ELF-1 (cell line): ENCODE data around the gene OR10D3.
"Not testable (repeated sequence)": the region's sequence is repeated elsewhere in the genome, so short reads cannot be mapped to it uniquely, and the experiment has no call there.

ENCODE experiments used
- DNase-seq: peaks from one replicate; pipeline ENCODE4 v3.0.0-alpha.2; 2016; ENCODE audit warnings: low read depth, low spot score

OR10D3 gene

GRCh38 chr11:124183068-124183467, at the start of gene OR10D3:
TSS of gene OR10D3 (plus strand) at chr11:124183345. CDS start at chr11:124185270, 1,925 bp downstream.
- DNase-seq: no peak

GRCh38 chr11:124143034-124143433, 40.1 kb upstream of the OR10D3 start:
- no peak for DNase-seq

- DNase-seq: no peak
Measured at GRCh38 chr11:124147951-124148350, 35.2 kb upstream of the OR10D3 start.

GRCh38 chr11:124150684-124151083, 32.5 kb upstream of the OR10D3 start:
- no peak for DNase-seq

GRCh38 chr11:124152770-124153407, 30.3 kb upstream of the OR10D3 start:
- DNase-seq: no peak

- no peak for DNase-seq
Measured at GRCh38 chr11:124153821-124154220, 29.3 kb upstream of the OR10D3 start.

- DNase-seq: no peak
Measured at GRCh38 chr11:124159481-124159880, 23.7 kb upstream of the OR10D3 start.

GRCh38 chr11:124160986-124161385, 22.2 kb upstream of the OR10D3 start:
- no peak for DNase-seq

- peak; percentile 9 for DNase-seq
Measured at GRCh38 chr11:124167826-124168231, 15.3 kb upstream of the OR10D3 start.

- DNase-seq: no peak
Measured at GRCh38 chr11:124168796-124169195, 14.3 kb upstream of the OR10D3 start.

- DNase-seq: not testable (repeated sequence)
Measured at GRCh38 chr11:124170315-124170714, 12.8 kb upstream of the OR10D3 start.

- DNase-seq: peak; percentile 51
Measured at GRCh38 chr11:124170801-124171586, 12.2 kb upstream of the OR10D3 start.

GRCh38 chr11:124172101-124172500, 11.0 kb upstream of the OR10D3 start:
- DNase-seq: no peak

GRCh38 chr11:124172599-124172998, 10.5 kb upstream of the OR10D3 start:
- DNase-seq: no peak

GRCh38 chr11:124174001-124174583, 9.1 kb upstream of the OR10D3 start:
- DNase-seq: peak; percentile 57

- DNase-seq: no peak
Measured at GRCh38 chr11:124176925-124177715, 6.0 kb upstream of the OR10D3 start.

GRCh38 chr11:124179310-124179709, 3.8 kb upstream of the OR10D3 start:
- DNase-seq: no peak

GRCh38 chr11:124190298-124191139, 7.4 kb downstream of the OR10D3 start:
- DNase-seq: peak; percentile 44

GRCh38 chr11:124193221-124194010, 10.3 kb downstream of the OR10D3 start:
- no peak for DNase-seq
